AG09319 (cell line): ENCODE measurements around the gene FAM9C.

ENCODE experiments used
- DNase-seq: peaks from one replicate; pipeline ENCODE4 v3.0.0-alpha.2; 2010; ENCODE audit warnings: low read depth; ENCODE audit errors: extremely low read depth
- TF ChIP-seq, protein P1 (sequence below): IDR thresholded peaks from 2 replicates; pipeline ENCODE4 v1.5.1; 2011; ENCODE audit warnings: low read depth, mild to moderate bottlenecking, inconsistent platforms, low read length, moderate library complexity

Gene FAM9C

DNA sequence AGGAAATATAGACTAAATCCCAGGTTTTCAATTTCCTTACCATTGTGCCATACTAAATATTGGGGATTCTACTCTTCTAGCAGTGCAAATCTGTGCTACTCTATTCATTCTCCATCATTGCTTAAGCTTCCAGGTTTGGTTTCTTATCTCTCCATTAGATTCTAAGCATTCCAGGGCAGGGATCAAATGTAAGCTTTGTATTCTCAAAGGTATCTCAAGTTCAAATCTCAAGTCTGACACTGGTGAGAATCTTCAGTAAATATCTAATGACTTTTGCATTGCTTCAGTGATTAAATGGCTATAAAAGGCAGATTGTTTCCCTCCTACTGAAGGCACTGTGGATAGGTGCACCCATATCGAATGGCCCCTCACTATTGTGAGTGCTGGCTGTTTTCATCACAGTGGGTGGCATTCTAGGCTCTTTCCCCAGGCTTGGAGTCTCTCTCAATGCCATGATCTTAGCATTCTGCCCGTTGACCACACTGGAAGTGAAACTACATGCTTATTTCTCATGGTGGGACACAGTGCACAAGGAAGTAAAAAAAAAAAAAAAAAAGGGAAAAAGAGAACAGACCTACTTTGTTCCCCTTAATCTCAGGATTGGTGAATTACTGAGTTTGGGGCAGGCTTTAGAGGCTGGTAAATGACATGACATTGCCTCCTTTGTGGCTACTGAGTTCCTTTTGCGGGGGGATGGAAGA, 28.7 kb downstream of the FAM9C start:
- TF ChIP-seq, protein P1, sequence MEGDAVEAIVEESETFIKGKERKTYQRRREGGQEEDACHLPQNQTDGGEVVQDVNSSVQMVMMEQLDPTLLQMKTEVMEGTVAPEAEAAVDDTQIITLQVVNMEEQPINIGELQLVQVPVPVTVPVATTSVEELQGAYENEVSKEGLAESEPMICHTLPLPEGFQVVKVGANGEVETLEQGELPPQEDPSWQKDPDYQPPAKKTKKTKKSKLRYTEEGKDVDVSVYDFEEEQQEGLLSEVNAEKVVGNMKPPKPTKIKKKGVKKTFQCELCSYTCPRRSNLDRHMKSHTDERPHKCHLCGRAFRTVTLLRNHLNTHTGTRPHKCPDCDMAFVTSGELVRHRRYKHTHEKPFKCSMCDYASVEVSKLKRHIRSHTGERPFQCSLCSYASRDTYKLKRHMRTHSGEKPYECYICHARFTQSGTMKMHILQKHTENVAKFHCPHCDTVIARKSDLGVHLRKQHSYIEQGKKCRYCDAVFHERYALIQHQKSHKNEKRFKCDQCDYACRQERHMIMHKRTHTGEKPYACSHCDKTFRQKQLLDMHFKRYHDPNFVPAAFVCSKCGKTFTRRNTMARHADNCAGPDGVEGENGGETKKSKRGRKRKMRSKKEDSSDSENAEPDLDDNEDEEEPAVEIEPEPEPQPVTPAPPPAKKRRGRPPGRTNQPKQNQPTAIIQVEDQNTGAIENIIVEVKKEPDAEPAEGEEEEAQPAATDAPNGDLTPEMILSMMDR: no peak
- no peak for DNase-seq

- TF ChIP-seq, protein P1: no peak
- no peak for DNase-seq
Observed at GRCh38 chrX:13014111-13015096, 30.0 kb downstream of the FAM9C start.

- no peak for DNase-seq
- TF ChIP-seq, protein P1: no peak
Observed at GRCh38 chrX:13013363-13014110, 30.9 kb downstream of the FAM9C start.

- DNase-seq: no peak
- TF ChIP-seq, protein P1: no peak
Observed at GRCh38 chrX:13010546-13010945, 33.9 kb downstream of the FAM9C start.

DNA sequence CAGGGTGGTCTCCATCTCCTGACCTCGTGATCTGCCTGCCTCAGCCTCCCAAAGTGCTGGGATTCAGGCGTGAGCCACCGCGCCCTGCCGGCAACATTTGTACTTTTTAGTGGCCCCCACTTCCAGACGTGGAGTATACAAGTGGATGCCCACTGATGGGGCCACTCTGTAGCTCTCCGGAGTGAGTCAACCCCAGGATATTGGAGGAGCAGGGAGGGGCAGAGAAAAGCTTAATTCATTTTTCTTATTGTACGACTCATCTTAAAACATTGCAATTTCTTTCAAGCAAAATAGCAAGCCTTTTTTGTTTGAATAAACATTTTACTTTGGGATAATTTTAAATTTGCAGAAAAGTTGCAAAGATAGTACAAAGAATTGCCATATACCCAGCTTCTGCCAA, 34.6 kb downstream of the FAM9C start:
- no peak for DNase-seq
- TF ChIP-seq, protein P1: no peak

- TF ChIP-seq, protein P1: no peak
- DNase-seq: no peak
Observed at GRCh38 chrX:13009273-13009672, 35.1 kb downstream of the FAM9C start.
